ENCODE data around the gene PHACTR1. TPM values are rescaled to one million over a fixed set of nuclear protein-coding genes. Genes with fewer than 3 reads are reported as not detected.

The PHACTR1 gene
- total RNA-seq, 1 experiment from 2014 or later, result not detected

- no peak for ATAC-seq
- Histone ChIP-seq H3K9me3 (ENCODE audit: low read length) (no peaks in the 10 kb centered on the region), H3F3A (ENCODE audit: low read length, unreplicated experiment) (no peaks in the 10 kb centered on the region), H3K4me2 (ENCODE audit: low read length) (no peak overlapping the region), H3K9ac (ENCODE audit: low read length) (no peak overlapping the region), H3K27me3 (ENCODE audit: low read length) (no peaks in the 10 kb centered on the region), H3K4me3 (ENCODE audit: low read length) (no peak overlapping the region), H4K20me1 (ENCODE audit: low read length) (no peaks in the 10 kb centered on the region), H3K27ac (ENCODE audit: low read length) (no peak overlapping the region), H3K9me2 (replicated peaks; ENCODE audit: low read length) (no peaks in the 10 kb centered on the region), H3K36me3 (ENCODE audit: low read depth, low read length) (peaks cover 11% of the 10 kb centered on the region; the same call in 1 of the 2 replicates), H2AFZ (ENCODE audit: low read length) (no peak overlapping the region), H3K79me2 (ENCODE audit: low read length) (no peaks in the 10 kb centered on the region), H3K4me1 (ENCODE audit: insufficient read depth, low read length) (no peaks in the 10 kb centered on the region)
- DNase-seq, result no peak
- no peak for TF ChIP-seq CTCF (conservative IDR thresholded peaks at IDR 0.05; ENCODE audit: low read depth, low read length)
- no peak for TF ChIP-seq EZH2phosphoT487 (IDR thresholded peaks at IDR 0.05; ENCODE audit: borderline replicate concordance, low read length)
- no peak for TF ChIP-seq EZH2 (IDR thresholded peaks at IDR 0.05; ENCODE audit: low read length, unreplicated experiment)
- ChIA-PET CTCF (no interaction called here), POLR2A (ENCODE audit: unreplicated experiment) (no interaction called here)
- intact Hi-C loops (cut with micrococcal nuclease), result no loop called here
- no TSS peak for BruUV-seq (replicated peaks)
Measured at GRCh38 chr6:13290335-13290734, 573.8 kb downstream of the PHACTR1 start.

GRCh38 chr6:13292774-13293173 is 576.2 kb downstream of the PHACTR1 start:
- no peak for ATAC-seq
- no peaks in the 10 kb centered on the region for H3K27me3 ChIP-seq (ENCODE audit: low read length)
- no peak for DNase-seq
- no TSS peak for BruUV-seq (replicated peaks)
- H3K9me3 ChIP-seq (ENCODE audit: low read length), result no peaks in the 10 kb centered on the region
- no peaks in the 10 kb centered on the region for H3K79me2 ChIP-seq (ENCODE audit: low read length)
- intact Hi-C loops (cut with micrococcal nuclease), result no loop called here
- TF ChIP-seq EZH2 (IDR thresholded peaks at IDR 0.05; ENCODE audit: low read length, unreplicated experiment), result no peak
- TF ChIP-seq EZH2phosphoT487 (IDR thresholded peaks at IDR 0.05; ENCODE audit: borderline replicate concordance, low read length), result no peak
- TF ChIP-seq CTCF (conservative IDR thresholded peaks at IDR 0.05; ENCODE audit: low read depth, low read length), result no peak
- H3K9me2 ChIP-seq (replicated peaks; ENCODE audit: low read length), result no peaks in the 10 kb centered on the region
- ChIA-PET POLR2A (ENCODE audit: unreplicated experiment) (no interaction called here), CTCF (interaction anchor here (0.6 kb wide), 1 partner anchor 360 kb away, joined by 3 read pairs; no protein-coding TSS in a partner anchor)
- H3K36me3 ChIP-seq (ENCODE audit: low read depth, low read length), result peaks cover 11% of the 10 kb centered on the region; the same call in 1 of the 2 replicates
- H3K4me1 ChIP-seq (ENCODE audit: insufficient read depth, low read length), result no peaks in the 10 kb centered on the region
- H3K4me2 ChIP-seq (ENCODE audit: low read length), result no peak overlapping the region
- no peaks in the 10 kb centered on the region for H3F3A ChIP-seq (ENCODE audit: low read length, unreplicated experiment)
- no peak overlapping the region for H3K4me3 ChIP-seq (ENCODE audit: low read length)
- H4K20me1 ChIP-seq (ENCODE audit: low read length), result no peaks in the 10 kb centered on the region
- no peak overlapping the region for H2AFZ ChIP-seq (ENCODE audit: low read length)
- no peak overlapping the region for H3K27ac ChIP-seq (ENCODE audit: low read length)
- H3K9ac ChIP-seq (ENCODE audit: low read length), result no peak overlapping the region

GRCh38 chr6:13294499-13295069 is 578.0 kb downstream of the PHACTR1 start:
- TF ChIP-seq EZH2 (IDR thresholded peaks at IDR 0.05; ENCODE audit: low read length, unreplicated experiment) (no peak), EZH2phosphoT487 (IDR thresholded peaks at IDR 0.05; ENCODE audit: borderline replicate concordance, low read length) (no peak), CTCF (conservative IDR thresholded peaks at IDR 0.05; ENCODE audit: low read depth, low read length) (no peak)
- Histone ChIP-seq H3K4me1 (ENCODE audit: insufficient read depth, low read length) (no peaks in the 10 kb centered on the region), H3K9ac (ENCODE audit: low read length) (no peak overlapping the region), H3K9me3 (ENCODE audit: low read length) (no peaks in the 10 kb centered on the region), H3K36me3 (ENCODE audit: low read depth, low read length) (peaks cover 11% of the 10 kb centered on the region; the same call in 1 of the 2 replicates), H2AFZ (ENCODE audit: low read length) (no peak overlapping the region), H3K27ac (ENCODE audit: low read length) (no peak overlapping the region), H3K79me2 (ENCODE audit: low read length) (no peaks in the 10 kb centered on the region), H3K27me3 (ENCODE audit: low read length) (no peaks in the 10 kb centered on the region), H3K4me3 (ENCODE audit: low read length) (no peak overlapping the region), H3K4me2 (ENCODE audit: low read length) (no peak overlapping the region), H4K20me1 (ENCODE audit: low read length) (no peaks in the 10 kb centered on the region), H3F3A (ENCODE audit: low read length, unreplicated experiment) (no peaks in the 10 kb centered on the region), H3K9me2 (replicated peaks; ENCODE audit: low read length) (no peaks in the 10 kb centered on the region)
- ATAC-seq (no peak), DNase-seq (no peak)
- intact Hi-C loops (cut with micrococcal nuclease), result no loop called here
- CTCF ChIA-PET, result no interaction called here
- BruUV-seq (replicated peaks), result no TSS peak
- POLR2A ChIA-PET (ENCODE audit: unreplicated experiment), result no interaction called here

Measured in PC-3 (cell line).